Hepatocyte (in vitro differentiated cells): Measurements from ENCODE around the gene STAM.

ENCODE experiments used
- CTCF ChIP-seq: fragments of 200-600 bp; sonication (generic); IDR thresholded peaks from 2 replicates; pipeline ENCODE4 v1.5.1; 2016; ENCODE audit warnings: antibody characterized with exemption, mild to moderate bottlenecking; ENCODE audit not compliant: poor library complexity
- EZH2 ChIP-seq: fragments of 200-600 bp; sonication (generic); IDR thresholded peaks from 2 replicates; pipeline ENCODE4 v1.6.1; 2016; ENCODE audit warnings: antibody characterized with exemption, mild to moderate bottlenecking, borderline replicate concordance
- EZH2phosphoT487 ChIP-seq: fragments of 200-600 bp; sonication (generic); IDR thresholded peaks from one replicate; pipeline ENCODE4 v1.6.1; 2018; ENCODE audit warnings: antibody characterized with exemption, mild to moderate bottlenecking, low read depth, moderate library complexity; ENCODE audit not compliant: unreplicated experiment, severe bottlenecking

- TF ChIP-seq CTCF, result no peak
- no peak for TF ChIP-seq EZH2phosphoT487
- no peak for TF ChIP-seq EZH2
Measured at GRCh38 chr10:17648243-17649035, 4.5 kb downstream of the STAM start.
